Measurements from ENCODE around the gene STARD10.

STARD10 gene

GRCh38 chr11:72789493-72790131 is 4.2 kb downstream of the STARD10 start:
- no peak overlapping the region for H3K4me3 ChIP-seq
- peak overlapping the region; percentile 77 to 89 for H3K27ac ChIP-seq
- DNase-seq (ENCODE audit: low spot score), result no peak
- TF ChIP-seq, protein P1, sequence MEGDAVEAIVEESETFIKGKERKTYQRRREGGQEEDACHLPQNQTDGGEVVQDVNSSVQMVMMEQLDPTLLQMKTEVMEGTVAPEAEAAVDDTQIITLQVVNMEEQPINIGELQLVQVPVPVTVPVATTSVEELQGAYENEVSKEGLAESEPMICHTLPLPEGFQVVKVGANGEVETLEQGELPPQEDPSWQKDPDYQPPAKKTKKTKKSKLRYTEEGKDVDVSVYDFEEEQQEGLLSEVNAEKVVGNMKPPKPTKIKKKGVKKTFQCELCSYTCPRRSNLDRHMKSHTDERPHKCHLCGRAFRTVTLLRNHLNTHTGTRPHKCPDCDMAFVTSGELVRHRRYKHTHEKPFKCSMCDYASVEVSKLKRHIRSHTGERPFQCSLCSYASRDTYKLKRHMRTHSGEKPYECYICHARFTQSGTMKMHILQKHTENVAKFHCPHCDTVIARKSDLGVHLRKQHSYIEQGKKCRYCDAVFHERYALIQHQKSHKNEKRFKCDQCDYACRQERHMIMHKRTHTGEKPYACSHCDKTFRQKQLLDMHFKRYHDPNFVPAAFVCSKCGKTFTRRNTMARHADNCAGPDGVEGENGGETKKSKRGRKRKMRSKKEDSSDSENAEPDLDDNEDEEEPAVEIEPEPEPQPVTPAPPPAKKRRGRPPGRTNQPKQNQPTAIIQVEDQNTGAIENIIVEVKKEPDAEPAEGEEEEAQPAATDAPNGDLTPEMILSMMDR (IDR thresholded peaks at IDR 0.05), result no peak

DNA sequence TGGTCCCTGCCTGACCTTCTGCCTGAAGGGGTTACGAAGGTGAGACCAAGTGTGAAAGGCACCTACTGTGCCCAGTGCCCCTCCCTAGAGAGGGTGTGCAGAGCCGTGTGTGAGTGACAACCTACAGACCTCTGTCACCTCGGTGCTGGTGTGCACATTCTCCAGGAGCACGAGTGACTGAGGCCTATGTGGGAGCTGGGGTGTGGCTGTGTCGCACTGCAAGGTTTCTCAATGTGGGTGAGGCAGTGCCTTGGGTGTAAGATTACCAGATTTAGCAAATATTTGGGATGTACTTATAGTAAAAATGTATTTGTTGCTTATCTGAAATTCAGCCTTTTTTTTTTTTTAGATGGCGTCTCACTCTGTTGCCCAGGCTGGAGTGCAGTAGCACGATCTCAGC is 5.6 kb downstream of the STARD10 start:
- Histone ChIP-seq H3K27ac (no peak overlapping the region), H3K4me3 (no peak overlapping the region)
- TF ChIP-seq, protein P1 (IDR thresholded peaks at IDR 0.05), result no peak
- no peak for DNase-seq (ENCODE audit: low spot score)

GRCh38 chr11:72787216-72788104 is 6.4 kb downstream of the STARD10 start:
- TF ChIP-seq, protein P1 (IDR thresholded peaks at IDR 0.05), result no peak
- Histone ChIP-seq H3K4me3 (no peak overlapping the region), H3K27ac (peak overlapping the region in 1 of 2 donors; percentile 40)
- DNase-seq (ENCODE audit: low spot score), result no peak

GRCh38 chr11:72786305-72787215 is 7.3 kb downstream of the STARD10 start:
- Histone ChIP-seq H3K27ac (no peak overlapping the region), H3K4me3 (no peak overlapping the region)
- DNase-seq (ENCODE audit: low spot score), result no peak
- TF ChIP-seq, protein P1 (IDR thresholded peaks at IDR 0.05), result no peak

DNA sequence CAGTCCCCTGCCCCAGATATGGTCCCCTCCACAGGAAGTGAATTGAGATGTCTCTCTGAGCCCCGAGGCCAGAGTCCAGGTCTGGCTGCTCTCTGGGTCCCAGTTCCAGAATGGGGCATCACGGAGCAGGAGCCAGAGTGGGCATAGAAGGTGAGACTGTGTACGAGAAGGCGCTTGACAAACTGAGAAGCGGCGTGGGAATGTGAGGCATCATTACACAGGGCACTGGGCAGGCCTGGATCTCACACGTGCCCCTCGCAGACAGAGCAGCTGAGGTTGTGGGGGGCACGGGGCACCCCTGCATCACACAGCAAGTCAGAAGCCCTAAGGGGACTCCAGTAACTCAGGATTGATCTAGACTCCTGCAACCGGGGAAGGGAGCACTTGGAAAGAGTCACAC is 9.2 kb downstream of the STARD10 start:
- DNase-seq (ENCODE audit: low spot score), result no peak
- no peak overlapping the region for H3K4me3 ChIP-seq
- no peak overlapping the region for H3K27ac ChIP-seq
- TF ChIP-seq, protein P1 (IDR thresholded peaks at IDR 0.05), result no peak

- no peak overlapping the region for H3K27ac ChIP-seq
- TF ChIP-seq, protein P1 (IDR thresholded peaks at IDR 0.05), result no peak
- no peak for DNase-seq (ENCODE audit: low spot score)
- no peak overlapping the region for H3K4me3 ChIP-seq
These were observed 10.5 kb downstream of the STARD10 start for GRCh38 chr11:72783144-72783905.
